T-helper 2 cell (primary cell): ENCODE results near the gene TRIAP1.
A peak's percentile ranks its signal among the peaks of the same experiment; 100 is the strongest.
"Not testable (repeated sequence)": the region's sequence is repeated elsewhere in the genome, so short reads cannot be mapped to it uniquely, and the experiment has no call there.

ENCODE experiments used
- DNase-seq, 5 experiments: peaks; one replicate each; pipeline versions ENCODE4 v3.0.0 to v3.0.0-alpha.2; 2012 to 2022

The TRIAP1 gene

GRCh38 chr12:120468821-120469449, 22.8 kb upstream of the TRIAP1 start:
- DNase-seq = peak in 2 of 5 experiments; percentile 9 to 11

GRCh38 chr12:120468325-120468820, 22.2 kb upstream of the TRIAP1 start:
- DNase-seq = peak in 2 of 5 experiments; percentile 5 to 33

GRCh38 chr12:120467439-120467838, 21.3 kb upstream of the TRIAP1 start:
- no peak for DNase-seq

GRCh38 chr12:120466560-120467315, 20.6 kb upstream of the TRIAP1 start:
- peak in 3 of 5 experiments; percentile 13 to 57 (median 31) for DNase-seq

- DNase-seq = no peak
Measured at GRCh38 chr12:120465756-120466155, 19.6 kb upstream of the TRIAP1 start.

GRCh38 chr12:120463712-120464111, 17.5 kb upstream of the TRIAP1 start:
- DNase-seq = no peak

- DNase-seq = no peak
Measured at GRCh38 chr12:120462099-120462640, 16.0 kb upstream of the TRIAP1 start.

GRCh38 chr12:120460157-120460556, 14.0 kb upstream of the TRIAP1 start:
- DNase-seq = no peak

GRCh38 chr12:120457133-120457532, 10.9 kb upstream of the TRIAP1 start:
- DNase-seq = no peak

GRCh38 chr12:120455302-120455701, 9.1 kb upstream of the TRIAP1 start:
- no peak for DNase-seq

- peak in 2 of 5 experiments; percentile 20 to 65 for DNase-seq
Measured at GRCh38 chr12:120453977-120454376, 7.8 kb upstream of the TRIAP1 start.

GRCh38 chr12:120453060-120453750, 7.0 kb upstream of the TRIAP1 start:
- DNase-seq = no peak

- not testable (repeated sequence) for DNase-seq
Measured at GRCh38 chr12:120452524-120452923, 6.3 kb upstream of the TRIAP1 start.

GRCh38 chr12:120447992-120448391, 1.8 kb upstream of the TRIAP1 start:
- no peak for DNase-seq

- DNase-seq = not testable (repeated sequence)
Measured at GRCh38 chr12:120446844-120447178, 627 bp upstream of the TRIAP1 start.

GRCh38 chr12:120444676-120445075, 1.5 kb downstream of the TRIAP1 start:
- DNase-seq = no peak

- DNase-seq = peak; percentile 41 to 87 (median 58)
Measured at GRCh38 chr12:120439646-120440247, 6.4 kb downstream of the TRIAP1 start.

- DNase-seq = no peak
Measured at GRCh38 chr12:120438495-120439198, 7.5 kb downstream of the TRIAP1 start.

GRCh38 chr12:120437735-120438494, 8.3 kb downstream of the TRIAP1 start, which contains the start of gene COX6A1:
Gene COX6A1, plus strand, starts transcription at chr12:120438113. Its CDS starts 14 bp downstream, at chr12:120438127.
- DNase-seq = peak; percentile 88 to 99 (median 97)

GRCh38 chr12:120432772-120433525, 13.2 kb downstream of the TRIAP1 start:
- no peak for DNase-seq
